HG03521 (cell line): Measurements from ENCODE around the gene KLHL29.
"Not testable (repeated sequence)": the region's sequence is repeated elsewhere in the genome, so short reads cannot be mapped to it uniquely, and the experiment has no call there.

Experiments
- ATAC-seq: cut with Tn5 transposase; IDR thresholded peaks from one replicate; pipeline ENCODE4 v1.9.1; 2021; ENCODE audit warnings: mild to moderate bottlenecking, moderate library complexity; ENCODE audit not compliant: unreplicated experiment

The KLHL29 gene

GRCh38 chr2:23698721-23699579 lies 314.0 kb downstream of the KLHL29 start:
- ATAC-seq: no peak

- no peak for ATAC-seq
These were observed 314.6 kb downstream of the KLHL29 start for GRCh38 chr2:23699580-23699925.

GRCh38 chr2:23700627-23701026 lies 315.6 kb downstream of the KLHL29 start:
- no peak for ATAC-seq

- no peak for ATAC-seq
These were observed 318.1 kb downstream of the KLHL29 start for GRCh38 chr2:23703037-23703582.

GRCh38 chr2:23703583-23704385 lies 318.8 kb downstream of the KLHL29 start:
- ATAC-seq: no peak

- ATAC-seq: no peak
These were observed 321.0 kb downstream of the KLHL29 start for GRCh38 chr2:23705771-23706612.

GRCh38 chr2:23706613-23707078 lies 321.7 kb downstream of the KLHL29 start:
- no peak for ATAC-seq

GRCh38 chr2:23707096-23707495 lies 322.1 kb downstream of the KLHL29 start:
- ATAC-seq: no peak

GRCh38 chr2:23708771-23709170 lies 323.8 kb downstream of the KLHL29 start:
- no peak for ATAC-seq

GRCh38 chr2:23709311-23709710 lies 324.3 kb downstream of the KLHL29 start:
- no peak for ATAC-seq

GRCh38 chr2:23711979-23712755 lies 327.2 kb downstream of the KLHL29 start:
- no peak for ATAC-seq

- ATAC-seq: no peak
These were observed 327.8 kb downstream of the KLHL29 start for GRCh38 chr2:23712756-23713151.

GRCh38 chr2:23713351-23713750 lies 328.4 kb downstream of the KLHL29 start:
- ATAC-seq: no peak

- no peak for ATAC-seq
These were observed 334.1 kb downstream of the KLHL29 start for GRCh38 chr2:23718931-23719700.

GRCh38 chr2:23719716-23720115 lies 334.7 kb downstream of the KLHL29 start:
- no peak for ATAC-seq

GRCh38 chr2:23720705-23721453 lies 335.9 kb downstream of the KLHL29 start:
- ATAC-seq: no peak

- no peak for ATAC-seq
These were observed 336.5 kb downstream of the KLHL29 start for GRCh38 chr2:23721454-23721826.

GRCh38 chr2:23722255-23722654 lies 337.3 kb downstream of the KLHL29 start:
- ATAC-seq: no peak

- not testable (repeated sequence) for ATAC-seq
These were observed 338.1 kb downstream of the KLHL29 start for GRCh38 chr2:23723029-23723428.
